Loucy (cell line): ENCODE data around the gene LECT2.

Source experiments
- CTCF ChIP-seq: fragments of 200-600 bp; sonication (generic); conservative IDR thresholded peaks from 2 replicates; pipeline ENCODE4 v1.5.1; 2014; ENCODE audit warnings: mild to moderate bottlenecking, antibody characterized with exemption, low read length
- EZH2phosphoT487 ChIP-seq: fragments of 200-600 bp; IDR thresholded peaks from 2 replicates; pipeline ENCODE4 v1.6.1; 2018; ENCODE audit warnings: antibody characterized with exemption, mild to moderate bottlenecking, moderate library complexity, borderline replicate concordance

GRCh38 chr5:135941711-135942110 is 13.1 kb downstream of the LECT2 start:
- no peak for TF ChIP-seq CTCF
- TF ChIP-seq EZH2phosphoT487: no peak
